HepG2 (cell line): ENCODE measurements around the gene MAP3K5. TPM values are rescaled to one million over a fixed set of nuclear protein-coding genes. Genes with fewer than 3 reads are reported as not detected.

Experiments
- ATAC-seq: fragments of 200-7000 bp; cut with Tn5 transposase; 3 replicates; pipeline ENCODE4 v1.9.1; 2020; ENCODE audit warnings: mild to moderate bottlenecking, moderate library complexity
- BruUV-seq: library from RNA; stranded (reverse); fragments of 400-500 nt; replicated peaks from 2 replicates; lab custom pipeline; 2021; lab: Mats Ljungman, UMichigan
- CTCF ChIA-PET: fragments of 300-600 bp; formaldehyde crosslinking; extraction: SDS; loops from one replicate; lab custom pipeline; 2021; ENCODE audit warnings: low total read pairs, inconsistent platforms, low intra/inter-chr PET ratio; lab: Yijun Ruan, JAX
- POLR2A ChIA-PET: fragments of 350-600 bp; sonication (Branson Sonifier 250); formaldehyde crosslinking; loops from one replicate; lab custom pipeline; 2020; ENCODE audit warnings: antibody characterized with exemption, inconsistent platforms; lab: Yijun Ruan, JAX
- DNase-seq: peaks from one replicate; pipeline ENCODE4 v3.0.0-alpha.2; 2015; ENCODE audit warnings: low spot score
- FAIRE-seq: peaks from 3 replicates; lab custom pipeline; 2011; peaks lifted over from hg19 to GRCh38; lab: Jason Lieb, UNC
- H2AFZ ChIP-seq: one replicate; pipeline ENCODE4 v1.6.1; 2011; ENCODE audit warnings: low read length, inconsistent platforms
- H3K27ac ChIP-seq: fragments of 300-600 bp; 3 replicates; pipeline ENCODE4 v1.8.0; 2011; ENCODE audit warnings: mixed run types, mild to moderate bottlenecking, mixed read lengths, low read length, inconsistent platforms; ENCODE audit not compliant: insufficient read depth; ENCODE audit errors: extremely low read length
- H3K27me3 ChIP-seq, 2 experiments: fragments of 200-600 bp in 1 of 2; 2 replicates in 1 of 2; 3 replicates in 1 of 2; pipeline versions ENCODE4 v1.6.0 to v1.8.0; 2011; ENCODE audit warnings: low read length in 2 of 2, mild to moderate bottlenecking in 2 of 2, moderate library complexity in 2 of 2, inconsistent platforms in 1 of 2; ENCODE audit not compliant: insufficient read depth in 2 of 2, control insufficient read depth in 1 of 2
- H3K36me3 ChIP-seq, 2 experiments: fragments of 200-600 bp in 1 of 2; replicated peaks in 1 of 2; 2 replicates in 1 of 2; 3 replicates in 1 of 2; pipeline versions ENCODE4 v1.5.1 to v1.8.0; 2011; ENCODE audit warnings: low read length in 2 of 2, inconsistent platforms in 1 of 2; ENCODE audit not compliant: insufficient read depth in 2 of 2, control insufficient read depth in 1 of 2
- H3K4me1 ChIP-seq: 2 replicates; pipeline ENCODE4 v1.5.1; 2012; ENCODE audit warnings: low read length, inconsistent platforms; ENCODE audit not compliant: insufficient read depth
- H3K4me2 ChIP-seq: 2 replicates; pipeline ENCODE4 v1.6.0; 2011; ENCODE audit warnings: low read depth, low read length, inconsistent platforms
- H3K4me3 ChIP-seq, 3 experiments: fragments of 200-600 bp in 1 of 3; sonication (generic), shearing (Covaris generic) in 1 of 3; replicated peaks in 1 of 3; 2 replicates each; pipeline ENCODE4 v1.5.1; 2011 to 2016; ENCODE audit warnings: low read length in 3 of 3, inconsistent platforms in 2 of 3, low read depth in 2 of 3, mild to moderate bottlenecking in 2 of 3, control low read depth in 1 of 3, mixed read lengths in 1 of 3; ENCODE audit not compliant: insufficient read depth in 1 of 3
- H3K79me2 ChIP-seq: one replicate; pipeline ENCODE4 v1.6.1; 2011; ENCODE audit warnings: low read length, inconsistent platforms; ENCODE audit not compliant: insufficient read depth
- H3K9ac ChIP-seq: 2 replicates; pipeline ENCODE4 v1.6.0; 2011; ENCODE audit warnings: mild to moderate bottlenecking, low read depth, low read length, inconsistent platforms; ENCODE audit not compliant: insufficient read depth
- H3K9me3 ChIP-seq: 2 replicates; pipeline ENCODE4 v1.5.1; 2012; ENCODE audit warnings: mild to moderate bottlenecking, low read length
- H4K20me1 ChIP-seq: 2 replicates; pipeline ENCODE4 v1.6.0; 2011; ENCODE audit warnings: inconsistent platforms, mild to moderate bottlenecking, low read length, moderate library complexity; ENCODE audit not compliant: insufficient read depth
- HOXD1 ChIP-seq: sonication (generic); formaldehyde crosslinking; IDR thresholded peaks from 2 replicates; pipeline ENCODE4 v1.5.0; 2020; ENCODE audit warnings: missing genetic modification reagents
- KAT8 ChIP-seq: IDR thresholded peaks from 2 replicates; pipeline ENCODE4 v1.6.1; 2016; ENCODE audit warnings: missing genetic modification reagents, missing compliant biosample characterization
- RAD51 ChIP-seq: fragments of 450-650 bp; IDR thresholded peaks from 2 replicates; pipeline ENCODE4 v1.6.1; 2016; ENCODE audit warnings: borderline replicate concordance
- SOX13 ChIP-seq, 3 experiments: fragments of 450-650 bp in 1 of 3; sonication (generic) in 1 of 3; formaldehyde crosslinking in 1 of 3; IDR thresholded peaks in 2 of 3; conservative IDR thresholded peaks in 1 of 3; 2 replicates each; pipeline versions ENCODE4 v1.5.0 to v1.6.1; 2016 to 2020; ENCODE audit warnings: antibody characterized with exemption in 1 of 3, mild to moderate bottlenecking in 1 of 3, missing compliant biosample characterization in 1 of 3, missing genetic modification reagents in 1 of 3, moderate library complexity in 1 of 3
- SOX6 ChIP-seq, 2 experiments: fragments of 450-650 bp in 1 of 2; sonication (generic) in 1 of 2; formaldehyde crosslinking in 1 of 2; IDR thresholded peaks; 2 replicates each; pipeline versions ENCODE4 v1.4.0 to v1.6.1; 2017 to 2020; ENCODE audit warnings: antibody characterized with exemption in 1 of 2, mild to moderate bottlenecking in 1 of 2, missing genetic modification reagents in 1 of 2
- SP1 ChIP-seq, 2 experiments: fragments of 450-650 bp in 1 of 2; sonication (generic) in 1 of 2; formaldehyde crosslinking in 1 of 2; IDR thresholded peaks; 2 replicates each; pipeline versions ENCODE4 v1.4.0 to v1.6.1; 2016 to 2020; ENCODE audit warnings: missing genetic modification reagents in 1 of 2
- ZFP41 ChIP-seq: sonication (generic); formaldehyde crosslinking; IDR thresholded peaks from 2 replicates; pipeline ENCODE4 v1.4.0; 2020; ENCODE audit warnings: mild to moderate bottlenecking, missing genetic modification reagents, borderline replicate concordance
- ZNF34 ChIP-seq: sonication (generic); formaldehyde crosslinking; IDR thresholded peaks from 2 replicates; pipeline ENCODE4 v1.4.0; 2020; ENCODE audit warnings: mild to moderate bottlenecking, missing genetic modification reagents, borderline replicate concordance
- WGBS: methylation state at CpG from one replicate; pipeline ENCODE4 v1.1.6; 2017; ENCODE audit warnings: low lambda C conversion rate; 5-methylcytosine and 5-hydroxymethylcytosine counted together
- in situ Hi-C: cut with HindIII; loops from 2 replicates; pipeline ENCODE4 v1.10.0; 2017; ENCODE audit warnings: low pct_unique_long_range_greater_than_20kb; ENCODE audit not compliant: extremely low pct_ligation_motif_present
- intact Hi-C: fragments of 100-400 bp; cut with micrococcal nuclease; formaldehyde crosslinking; loops from one replicate; pipeline ENCODE4 v1.10.0; 2022; ENCODE audit not compliant: unreplicated experiment
- polyA plus RNA-seq, 8 experiments: library from polyadenylated mRNA; depleted of rRNA in 3 of 8; stranded (reverse) in 7 of 8; unstranded in 1 of 8; fragments of >200 nt; fragmentation: Illumina TruSeq in 4 of 8; extraction: Trizol in 4 of 8; gene quantifications; 2 replicates each; pipeline versions ENCODE4 v1.2.1 to v1.2.3, GENCODE V29; 2011 to 2016; ENCODE audit warnings: low read depth in 4 of 8, missing spikeins in 1 of 8, mixed read lengths in 1 of 8; ENCODE audit not compliant: insufficient read depth in 1 of 8
- total RNA-seq, 5 experiments: library from RNA; depleted of rRNA; stranded (reverse); fragments of >200 nt; fragmentation: Illumina TruSeq; extraction: Trizol; gene quantifications; 2 replicates each; pipeline ENCODE4 v1.2.3, GENCODE V29; 2016; ENCODE audit warnings: low read depth in 1 of 5

MAP3K5 gene
- total and polyA plus RNA-seq, 2 of the 13 experiments (the other 11 are each of a cell fraction or from before 2014, with no cell fraction given), result not detected

DNA sequence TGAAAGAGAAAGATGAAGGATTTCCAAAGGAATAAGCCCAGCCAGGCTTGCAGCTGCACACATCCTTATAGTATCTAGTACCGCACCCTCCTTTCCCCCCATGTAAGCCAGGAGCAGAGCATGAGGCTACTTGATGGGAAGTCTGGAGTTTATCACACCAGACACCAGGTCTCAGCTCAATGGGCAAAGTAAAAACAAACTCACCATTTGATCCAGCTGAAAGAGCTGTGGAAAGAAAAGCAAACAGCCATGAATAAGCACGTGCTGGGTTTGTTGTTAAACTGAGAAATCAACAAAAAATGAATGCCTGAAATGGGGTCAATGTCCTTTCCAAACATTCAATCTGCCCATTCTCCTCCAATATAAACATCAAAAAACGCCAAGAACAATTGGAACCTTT, 191.5 kb downstream of the MAP3K5 start:
- Histone ChIP-seq H3K36me3 (no peaks in the 10 kb centered on the region), H3K9ac (no peak overlapping the region), H3K27me3 (peaks cover 0 to 5% of the 10 kb centered on the region in 2 experiments; a peak in 2 of 5 replicates), H2AFZ (no peak overlapping the region), H3K27ac (no peak overlapping the region), H3K4me3 (no peak overlapping the region), H3K79me2 (no peaks in the 10 kb centered on the region), H4K20me1 (no peaks in the 10 kb centered on the region), H3K4me2 (no peak overlapping the region), H3K4me1 (no peaks in the 10 kb centered on the region), H3K9me3 (no peaks in the 10 kb centered on the region)
- TF ChIP-seq ZNF34 (CRISPR knock-in tag) (no peak), KAT8 (no peak), ZFP41 (CRISPR knock-in tag) (no peak), RAD51 (no peak), SOX13 (IDR thresholded peaks at IDR 0.05) (no peak), SOX13 (CRISPR knock-in tag; conservative IDR thresholded peaks at IDR 0.05 in 1 of 2, IDR thresholded peaks at IDR 0.05 in 1 of 2) (peak in 1 of 2 experiments; percentile 10; a peak in 1 of 4 replicates), SP1 (IDR thresholded peaks at IDR 0.05) (no peak), SP1 (CRISPR knock-in tag; IDR thresholded peaks at IDR 0.05) (no peak), SOX6 (IDR thresholded peaks at IDR 0.05) (no peak), SOX6 (CRISPR knock-in tag; IDR thresholded peaks at IDR 0.05) (peak; percentile 18; the same call in 1 of the 2 replicates), HOXD1 (CRISPR knock-in tag) (no peak)
- ATAC-seq (no peak), FAIRE-seq (no peak), DNase-seq (no peak)
- intact Hi-C loops (no loop called here), in situ Hi-C loops (no loop called here)
- CTCF ChIA-PET, result no interaction called here
- 10% methylated on average over 3 of the region's 3 CpGs for WGBS
- POLR2A ChIA-PET, result no interaction called here
- no TSS peak for BruUV-seq
